Mesenchymal stem cell (in vitro differentiated cells and primary cell): Measurements from ENCODE around the gene DDIT4L.
A peak's percentile ranks its signal among the peaks of the same experiment; 100 is the strongest.

Experiments used
- DNase-seq: peaks from one replicate; pipeline ENCODE4 v3.0.0-alpha.2; 2013
- H2AFZ ChIP-seq: one replicate; pipeline ENCODE4 v1.6.1; 2013; ENCODE audit warnings: low read depth, mild to moderate bottlenecking, control low read depth, inconsistent platforms, low read length, moderate library complexity
- H2AK5ac ChIP-seq: 2 replicates; pipeline ENCODE4 v1.6.1; 2013; ENCODE audit warnings: low read length, moderate library complexity, mild to moderate bottlenecking, inconsistent platforms; ENCODE audit not compliant: severe bottlenecking
- H2BK120ac ChIP-seq: one replicate; pipeline ENCODE4 v1.6.1; 2013; ENCODE audit warnings: low read depth, mild to moderate bottlenecking, inconsistent platforms, low read length, moderate library complexity
- H2BK12ac ChIP-seq, 2 experiments: one replicate each; pipeline ENCODE4 v1.6.1; 2013; ENCODE audit warnings: inconsistent platforms in 2 of 2, low read length in 2 of 2, mild to moderate bottlenecking in 2 of 2, moderate library complexity in 2 of 2, control low read depth in 1 of 2
- H2BK15ac ChIP-seq: one replicate; pipeline ENCODE4 v1.6.1; 2013; ENCODE audit warnings: mild to moderate bottlenecking, low read depth, inconsistent platforms; ENCODE audit not compliant: poor library complexity, severe bottlenecking
- H2BK5ac ChIP-seq: 2 replicates; pipeline ENCODE4 v1.6.1; 2013; ENCODE audit warnings: low read depth, mild to moderate bottlenecking, low read length, control low read depth, inconsistent platforms; ENCODE audit not compliant: poor library complexity, severe bottlenecking
- H3K14ac ChIP-seq, 2 experiments: one replicate each; pipeline ENCODE4 v1.6.1; 2013; ENCODE audit warnings: inconsistent platforms in 2 of 2, low read length in 2 of 2, control low read depth in 1 of 2, mild to moderate bottlenecking in 1 of 2, moderate library complexity in 1 of 2
- H3K18ac ChIP-seq, 2 experiments: one replicate each; pipeline ENCODE4 v1.6.1; 2013; ENCODE audit warnings: inconsistent platforms in 2 of 2, low read length in 2 of 2, control low read depth in 1 of 2, low read depth in 1 of 2, mild to moderate bottlenecking in 1 of 2
- H3K23ac ChIP-seq, 2 experiments: one replicate each; pipeline ENCODE4 v1.6.1; 2013; ENCODE audit warnings: inconsistent platforms in 2 of 2, low read length in 2 of 2, mild to moderate bottlenecking in 2 of 2, moderate library complexity in 2 of 2, control low read depth in 1 of 2
- H3K27ac ChIP-seq: 2 replicates; pipeline ENCODE4 v1.5.1; 2013; ENCODE audit warnings: mild to moderate bottlenecking, moderate library complexity, low read length, control low read depth, inconsistent platforms; ENCODE audit not compliant: poor library complexity, severe bottlenecking
- H3K27me3 ChIP-seq, 2 experiments: 2 replicates each; pipeline versions ENCODE4 v1.6.1 to v1.7.0; 2013; ENCODE audit warnings: low read length in 2 of 2, mild to moderate bottlenecking in 2 of 2, moderate library complexity in 2 of 2, control low read depth in 1 of 2, inconsistent platforms in 1 of 2; ENCODE audit not compliant: control insufficient read depth in 1 of 2, insufficient read depth in 1 of 2
- H3K36me3 ChIP-seq, 2 experiments: 2 replicates each; pipeline versions ENCODE4 v1.6.1 to v1.7.0; 2013; ENCODE audit warnings: low read length in 2 of 2, control low read depth in 1 of 2, inconsistent platforms in 1 of 2, low read depth in 1 of 2, mild to moderate bottlenecking in 1 of 2; ENCODE audit not compliant: insufficient read depth in 2 of 2, control insufficient read depth in 1 of 2
- H3K4ac ChIP-seq, 2 experiments: one replicate each; pipeline ENCODE4 v1.6.1; 2013; ENCODE audit warnings: inconsistent platforms in 2 of 2, low read length in 2 of 2, mild to moderate bottlenecking in 2 of 2, moderate library complexity in 2 of 2, control low read depth in 1 of 2, low read depth in 1 of 2
- H3K4me1 ChIP-seq: 2 replicates; pipeline ENCODE4 v1.6.1; 2013; ENCODE audit warnings: low read depth, low read length, control low read depth; ENCODE audit not compliant: control insufficient read depth, insufficient read depth
- H3K4me2 ChIP-seq: 2 replicates; pipeline ENCODE4 v1.6.1; 2013; ENCODE audit warnings: low read length, mild to moderate bottlenecking, inconsistent platforms; ENCODE audit not compliant: poor library complexity, severe bottlenecking
- H3K4me3 ChIP-seq, 2 experiments: 2 replicates each; pipeline versions ENCODE4 v1.5.1 to v1.7.0; 2013; ENCODE audit warnings: low read length in 2 of 2, mild to moderate bottlenecking in 2 of 2, control low read depth in 1 of 2, low read depth in 1 of 2; ENCODE audit not compliant: insufficient read depth in 1 of 2
- H3K79me1 ChIP-seq: replicated peaks from 2 replicates; pipeline ENCODE4 v1.6.1; 2013; ENCODE audit warnings: mild to moderate bottlenecking, control low read depth, low read length, inconsistent platforms; ENCODE audit not compliant: poor library complexity, severe bottlenecking
- H3K9ac ChIP-seq: 2 replicates; pipeline ENCODE4 v1.7.0; 2013; ENCODE audit warnings: mild to moderate bottlenecking, low read length, moderate library complexity
- H3K9me3 ChIP-seq: 2 replicates; pipeline ENCODE4 v1.7.0; 2013; ENCODE audit warnings: mild to moderate bottlenecking, low read length; ENCODE audit not compliant: control insufficient read depth
- H4K8ac ChIP-seq: one replicate; pipeline ENCODE4 v1.6.1; 2013; ENCODE audit warnings: inconsistent platforms, mild to moderate bottlenecking, low read length, moderate library complexity
- H4K91ac ChIP-seq: one replicate; pipeline ENCODE4 v1.6.1; 2013; ENCODE audit warnings: mild to moderate bottlenecking, low read length, inconsistent platforms
- WGBS: methylation state at CpG from one replicate; pipeline ENCODE4 v1.1.7; 2013; ENCODE audit warnings: mixed read lengths; 5-methylcytosine and 5-hydroxymethylcytosine counted together

Gene DDIT4L

GRCh38 chr4:100174985-100175383 lies 15.3 kb downstream of the DDIT4L start:
- H3K27ac ChIP-seq, result no peak overlapping the region
- no peak overlapping the region for H2BK15ac ChIP-seq
- H3K4me1 ChIP-seq, result no peaks in the 10 kb centered on the region
- no peaks in the 10 kb centered on the region for H3K9me3 ChIP-seq
- H3K14ac ChIP-seq, result no peak overlapping the region
- no peak for DNase-seq
- no peak overlapping the region for H2AFZ ChIP-seq
- H2BK12ac ChIP-seq, result no peak overlapping the region
- no peak overlapping the region for H2AK5ac ChIP-seq
- no peaks in the 10 kb centered on the region for H3K79me1 ChIP-seq
- no peak overlapping the region for H2BK120ac ChIP-seq
- H3K4ac ChIP-seq, result no peak overlapping the region
- no peak overlapping the region for H3K9ac ChIP-seq
- WGBS, result 95% methylated on average over 3 of the region's 3 CpGs
- no peak overlapping the region for H3K4me2 ChIP-seq
- H3K4me3 ChIP-seq, result no peak overlapping the region
- no peaks in the 10 kb centered on the region for H3K36me3 ChIP-seq
- no peak overlapping the region for H3K23ac ChIP-seq
- H2BK5ac ChIP-seq, result no peak overlapping the region
- no peak overlapping the region for H4K8ac ChIP-seq
- H3K27me3 ChIP-seq, result no peaks in the 10 kb centered on the region
- H3K18ac ChIP-seq, result no peak overlapping the region
- no peak overlapping the region for H4K91ac ChIP-seq

GRCh38 chr4:100170986-100171385 lies 19.3 kb downstream of the DDIT4L start:
- no peak overlapping the region for H3K4me3 ChIP-seq
- H3K9me3 ChIP-seq, result no peaks in the 10 kb centered on the region
- H2AFZ ChIP-seq, result no peak overlapping the region
- no peak for DNase-seq
- H3K36me3 ChIP-seq, result no peaks in the 10 kb centered on the region
- H3K4ac ChIP-seq, result no peak overlapping the region
- H3K79me1 ChIP-seq, result no peaks in the 10 kb centered on the region
- no peak overlapping the region for H4K8ac ChIP-seq
- H3K27me3 ChIP-seq, result no peaks in the 10 kb centered on the region
- H4K91ac ChIP-seq, result no peak overlapping the region
- H3K4me1 ChIP-seq, result peaks cover 2% of the 10 kb centered on the region
- H2BK12ac ChIP-seq, result no peak overlapping the region
- H3K18ac ChIP-seq, result no peak overlapping the region
- no peak overlapping the region for H3K23ac ChIP-seq
- no peak overlapping the region for H3K14ac ChIP-seq
- no peak overlapping the region for H3K4me2 ChIP-seq
- H2BK5ac ChIP-seq, result no peak overlapping the region
- H2BK120ac ChIP-seq, result no peak overlapping the region
- H2AK5ac ChIP-seq, result no peak overlapping the region
- 87% methylated on average over 3 of the region's 3 CpGs for WGBS
- peak overlapping the region; percentile 78 for H3K9ac ChIP-seq
- no peak overlapping the region for H2BK15ac ChIP-seq
- no peak overlapping the region for H3K27ac ChIP-seq

- no peak overlapping the region for H2AFZ ChIP-seq
- no peaks in the 10 kb centered on the region for H3K36me3 ChIP-seq
- H2AK5ac ChIP-seq, result no peak overlapping the region
- no peak overlapping the region for H3K4me2 ChIP-seq
- no peak overlapping the region for H2BK15ac ChIP-seq
- DNase-seq, result peak; percentile 22
- peaks cover 2% of the 10 kb centered on the region for H3K4me1 ChIP-seq
- H3K27ac ChIP-seq, result no peak overlapping the region
- H2BK120ac ChIP-seq, result no peak overlapping the region
- H3K79me1 ChIP-seq, result no peaks in the 10 kb centered on the region
- no peaks in the 10 kb centered on the region for H3K27me3 ChIP-seq
- no peak overlapping the region for H2BK5ac ChIP-seq
- no peak overlapping the region for H3K4me3 ChIP-seq
- no peak overlapping the region for H3K14ac ChIP-seq
- H3K18ac ChIP-seq, result peak overlapping the region in 1 of 2 experiments; percentile 56
- no peak overlapping the region for H4K8ac ChIP-seq
- H3K23ac ChIP-seq, result no peak overlapping the region
- H4K91ac ChIP-seq, result no peak overlapping the region
- no peaks in the 10 kb centered on the region for H3K9me3 ChIP-seq
- H2BK12ac ChIP-seq, result peak overlapping the region in 1 of 2 experiments; percentile 38
- peak overlapping the region; percentile 78 for H3K9ac ChIP-seq
- H3K4ac ChIP-seq, result no peak overlapping the region
- WGBS, result 82% methylated on average over 2 of the region's 4 CpGs
These were observed 20.5 kb downstream of the DDIT4L start for GRCh38 chr4:100169491-100170485.

- H3K9me3 ChIP-seq, result no peaks in the 10 kb centered on the region
- H2BK12ac ChIP-seq, result no peak overlapping the region
- peak; percentile 42 for DNase-seq
- H3K79me1 ChIP-seq, result no peaks in the 10 kb centered on the region
- peak overlapping the region; percentile 78 for H3K9ac ChIP-seq
- no peak overlapping the region for H4K91ac ChIP-seq
- no peak overlapping the region for H3K4me2 ChIP-seq
- no peak overlapping the region for H3K4ac ChIP-seq
- no peak overlapping the region for H3K23ac ChIP-seq
- no peak overlapping the region for H2AK5ac ChIP-seq
- H2AFZ ChIP-seq, result no peak overlapping the region
- H3K4me1 ChIP-seq, result peaks cover 2% of the 10 kb centered on the region
- H2BK5ac ChIP-seq, result no peak overlapping the region
- no peak overlapping the region for H3K14ac ChIP-seq
- peak overlapping the region in 1 of 2 experiments; percentile 46 for H3K4me3 ChIP-seq
- WGBS, result 56% methylated on average over 3 of the region's 5 CpGs
- H3K27me3 ChIP-seq, result no peaks in the 10 kb centered on the region
- no peak overlapping the region for H2BK15ac ChIP-seq
- no peak overlapping the region for H3K18ac ChIP-seq
- no peak overlapping the region for H3K27ac ChIP-seq
- H3K36me3 ChIP-seq, result no peaks in the 10 kb centered on the region
- H2BK120ac ChIP-seq, result no peak overlapping the region
- no peak overlapping the region for H4K8ac ChIP-seq
These were observed 21.7 kb downstream of the DDIT4L start for GRCh38 chr4:100168521-100168920.
